Stimulated activated CD4-positive, alpha-beta T cell treated with anti-CD3 and anti-CD28 coated beads, Interleukin-1b, Interleukin-23, amount 100 ng/mL, for 24 hours (primary cell): ENCODE results near the gene CABLES2.
"Not testable (repeated sequence)": the region's sequence is repeated elsewhere in the genome, so short reads cannot be mapped to it uniquely, and the experiment has no call there.

Experiments used
- DNase-seq, 4 experiments: peaks; one replicate each; pipeline ENCODE4 v3.0.0-alpha.2; 2020; ENCODE audit warnings: low read depth in 4 of 4, low spot score in 1 of 4

Gene CABLES2

GRCh38 chr20:62390317-62391164 lies 16.5 kb downstream of the CABLES2 start:
- no peak for DNase-seq

- no peak for DNase-seq
These were observed 17.4 kb downstream of the CABLES2 start for GRCh38 chr20:62389601-62390087.

GRCh38 chr20:62388839-62389600 lies 18.1 kb downstream of the CABLES2 start:
- DNase-seq: no peak

GRCh38 chr20:62387933-62388635 lies 19.0 kb downstream of the CABLES2 start:
- no peak for DNase-seq

GRCh38 chr20:62387219-62387913 lies 19.7 kb downstream of the CABLES2 start:
- no peak for DNase-seq

- DNase-seq: peak; percentile 85 to 88 (median 86)
These were observed 20.5 kb downstream of the CABLES2 start, which contains the start of gene RPS21 for GRCh38 chr20:62386383-62387218. Gene RPS21 (plus strand): TSS chr20:62387103. CDS start chr20:62387339, 236 bp downstream.

GRCh38 chr20:62382306-62383198 lies 24.5 kb downstream of the CABLES2 start:
- peak; percentile 43 to 72 (median 54) for DNase-seq

- no peak for DNase-seq
These were observed 25.2 kb downstream of the CABLES2 start for GRCh38 chr20:62381842-62382241.

- DNase-seq: no peak
These were observed 25.8 kb downstream of the CABLES2 start for GRCh38 chr20:62381202-62381797.

GRCh38 chr20:62378215-62378614 lies 28.9 kb downstream of the CABLES2 start:
- DNase-seq: no peak

GRCh38 chr20:62377615-62378178 lies 29.4 kb downstream of the CABLES2 start:
- no peak for DNase-seq

GRCh38 chr20:62377064-62377461 lies 30.0 kb downstream of the CABLES2 start:
- DNase-seq: no peak

- no peak for DNase-seq
These were observed 30.7 kb downstream of the CABLES2 start for GRCh38 chr20:62376112-62377063.

- DNase-seq: no peak
These were observed 32.5 kb downstream of the CABLES2 start for GRCh38 chr20:62374331-62375152.

- not testable (repeated sequence) for DNase-seq
These were observed 33.4 kb downstream of the CABLES2 start for GRCh38 chr20:62373631-62374179.
